Caki2 (cell line): ENCODE measurements around the gene ATP6V1D. TPM values are rescaled to one million over a fixed set of nuclear protein-coding genes. Genes with fewer than 3 reads are reported as not detected.

Experiments
- DNase-seq: peaks from one replicate; pipeline ENCODE4 v3.0.0-alpha.2; 2015; ENCODE audit warnings: low read depth
- in situ Hi-C: cut with HindIII; loops from 2 replicates; pipeline ENCODE4 v1.10.0; 2016; ENCODE audit warnings: low sequenced_read_pairs, low pct_unique_long_range_greater_than_20kb, mixed read lengths
- total RNA-seq: library from RNA; depleted of rRNA; stranded (reverse); fragments of >200 nt; shearing (Covaris generic); gene quantifications from 2 replicates; pipeline ENCODE4 v1.2.3, GENCODE V29; 2014; ENCODE audit warnings: low replicate concordance; rRNA removed

ATP6V1D gene
- total RNA-seq, 1 experiment from 2014 or later: 66.2 TPM

GRCh38 chr14:67319142-67319541 is 40.5 kb downstream of the ATP6V1D start:
- DNase-seq: no peak
- in situ Hi-C loops: no loop called here

DNA sequence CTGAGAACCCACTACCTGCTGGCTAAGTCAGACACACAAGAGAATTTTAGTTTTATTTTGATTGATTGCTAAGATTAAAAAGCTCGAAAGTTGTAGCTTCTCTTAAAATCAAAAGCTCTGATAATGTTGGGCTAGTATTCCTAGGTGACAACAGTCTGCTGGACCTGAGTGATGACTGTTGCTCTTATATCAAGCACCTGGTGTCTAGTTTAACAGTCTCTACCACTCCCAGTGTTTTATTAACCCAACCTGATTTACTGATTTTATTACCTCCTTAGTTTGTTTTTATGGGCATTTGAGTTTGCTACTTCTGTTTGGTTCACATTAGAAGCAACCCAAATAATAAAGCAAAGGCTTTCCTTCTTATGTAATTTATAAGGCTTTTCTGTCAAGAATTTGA is 41.8 kb downstream of the ATP6V1D start:
- DNase-seq: no peak
- in situ Hi-C loops: no loop called here

- in situ Hi-C loops: no loop called here
These were observed 46.5 kb downstream of the ATP6V1D start for GRCh38 chr14:67313153-67313552.

GRCh38 chr14:67311868-67312267 is 47.7 kb downstream of the ATP6V1D start:
- in situ Hi-C loops: no loop called here
- peak; percentile 17 for DNase-seq

More at GRCh38 chr14:67313153-67313552, 46.5 kb downstream of the ATP6V1D start:
- DNase-seq: no peak

Other genes with a start within 250 kb of the ATP6V1D start
- gene GARIN2, start 170.4 kb downstream of the ATP6V1D start, total RNA-seq: not detected in 2 replicates
- 12.4 and 15.7 TPM in 2 replicates for gene PALS1, start 118.4 kb downstream of the ATP6V1D start, total RNA-seq
- 187 and 225 TPM in 2 replicates for gene EIF2S1, start 524 bp upstream of the ATP6V1D start, total RNA-seq
- gene PLEK2, start 52.4 kb upstream of the ATP6V1D start, total RNA-seq: 7.3 and 12.0 TPM in 2 replicates
- not detected in 2 replicates for gene TMEM229B, start 128.9 kb upstream of the ATP6V1D start, total RNA-seq
- gene PLEKHH1, start 173.5 kb upstream of the ATP6V1D start, total RNA-seq: 0.78 and 9.3 TPM in 2 replicates
- gene PIGH, start 240.5 kb upstream of the ATP6V1D start, total RNA-seq: 22.8 and 26.2 TPM in 2 replicates